ENCODE results near the gene CFAP74.

GRCh38 chr1:2019571-2020309 is 16.2 kb upstream of the CFAP74 start:
- TF ChIP-seq POLR2A (IDR thresholded peaks at IDR 0.05; ENCODE audit: low read length) (no peak), GATA1 (IDR thresholded peaks at IDR 0.05; ENCODE audit: low read depth, low read length) (no peak)

Measured in erythroblast (primary cell).